Aorta (tissue), 5 donors: ENCODE data around the gene CLDN6. TPM values are rescaled to one million over a fixed set of nuclear protein-coding genes. Genes with fewer than 3 reads are reported as not detected.
"Not testable (repeated sequence)": the region's sequence is repeated elsewhere in the genome, so short reads cannot be mapped to it uniquely, and the experiment has no call there.

Experiments
- ATAC-seq: fragments of 200-7000 bp; cut with Tn5 transposase; one replicate; pipeline ENCODE4 v1.9.1; 2022; ENCODE audit warnings: moderate library complexity; ENCODE audit not compliant: low FRiP score
- DNase-seq, 2 donors: peaks; one replicate each; pipeline ENCODE4 v3.0.0-alpha.2; 2020
- H3K27ac ChIP-seq, 2 donors: one replicate each; pipeline ENCODE4 v1.5.1; 2013; ENCODE audit warnings: low read length in 2 of 2, mild to moderate bottlenecking in 2 of 2, moderate library complexity in 2 of 2, control low read depth in 1 of 2, inconsistent platforms in 1 of 2, low read depth in 1 of 2
- H3K27me3 ChIP-seq, 2 donors: one replicate each; pipeline ENCODE4 v1.6.1; 2013; ENCODE audit warnings: control low read depth in 1 of 2, low read length in 1 of 2, mild to moderate bottlenecking in 1 of 2, moderate library complexity in 1 of 2; ENCODE audit not compliant: insufficient read depth in 2 of 2, control insufficient read depth in 1 of 2
- H3K36me3 ChIP-seq, 2 donors: one replicate each; pipeline ENCODE4 v1.6.1; 2013; ENCODE audit warnings: control low read depth in 1 of 2, low read length in 1 of 2, mild to moderate bottlenecking in 1 of 2; ENCODE audit not compliant: insufficient read depth in 2 of 2, control insufficient read depth in 1 of 2
- H3K4me1 ChIP-seq, 2 donors: one replicate each; pipeline ENCODE4 v1.6.1; 2013; ENCODE audit warnings: low read length in 2 of 2, control low read depth in 1 of 2, mild to moderate bottlenecking in 1 of 2, moderate library complexity in 1 of 2; ENCODE audit not compliant: insufficient read depth in 2 of 2, control insufficient read depth in 1 of 2
- H3K4me3 ChIP-seq, 2 donors: one replicate each; pipeline ENCODE4 v1.5.1; 2013; ENCODE audit warnings: low read length in 2 of 2, control low read depth in 1 of 2, mild to moderate bottlenecking in 1 of 2
- H3K9me3 ChIP-seq: one replicate; pipeline ENCODE4 v1.6.1; 2013; ENCODE audit warnings: mild to moderate bottlenecking, low read length; ENCODE audit not compliant: control insufficient read depth
- WGBS, 2 donors: extraction: QIAGEN DNeasy Blood & Tissue Kit; methylation state at CpG; one replicate each; pipeline ENCODE4 v1.1.7; 2013; 5-methylcytosine and 5-hydroxymethylcytosine counted together
- intact Hi-C, 2 donors: fragments of 100-400 bp; cut with DNase I; formaldehyde crosslinking; loops; one replicate each; pipeline versions ENCODE4 v1.14.2 to v1.15.0; 2022
- polyA plus RNA-seq, 2 donors: library from polyadenylated mRNA; stranded (reverse); fragments of 200-250 nt; gene quantifications; one replicate each; pipeline ENCODE4 v1.2.3, GENCODE V29; 2013
- total RNA-seq, 2 donors: library from RNA; stranded (reverse); fragmentation: NEBNext Ultra II Directional; extraction: Animal tissue kit (Norgen Biotek cat#: 25700); gene quantifications; one replicate each; pipeline ENCODE4 v1.2.1, GENCODE V29; 2021
- donor health status: healthy with polysubstance abuse.
- donor health status: Bipolar disorder and iron deficiency.
- donor health status: DM: no; HTN: no; CAD: no.
- donor health status: DM: no; HTN: no; CAD: no.
- donor health status: DM: yes; HTN: yes; CAD: no.

CLDN6 gene
- total and polyA plus RNA-seq, 4 donors, result not detected

- Histone ChIP-seq H3K27me3 (no peaks in the 10 kb centered on the region), H3K9me3 (no peaks in the 10 kb centered on the region), H3K27ac (peak overlapping the region in 1 of 2 donors; percentile 3), H3K36me3 (no peaks in the 10 kb centered on the region), H3K4me1 (no peaks in the 10 kb centered on the region), H3K4me3 (peak overlapping the region in 1 of 2 donors; percentile 48)
- intact Hi-C loops, result loop anchor here (1.0 to 5.0 kb wide), 5 partner anchors 48 to 108 kb away; no protein-coding TSS in a partner anchor
- DNase-seq, result no peak
- 62 to 71% methylated on average over 9 of the region's 9 CpGs for WGBS, 2 donors
- no peak for ATAC-seq
These were observed 41.8 kb upstream of the CLDN6 start for GRCh38 chr16:3059723-3060242.

GRCh38 chr16:3059041-3059722 lies 41.2 kb upstream of the CLDN6 start:
- ATAC-seq, result peak; percentile 97
- 1% methylated on average over 47 to 67 of the region's 67 CpGs for WGBS, 2 donors

DNA sequence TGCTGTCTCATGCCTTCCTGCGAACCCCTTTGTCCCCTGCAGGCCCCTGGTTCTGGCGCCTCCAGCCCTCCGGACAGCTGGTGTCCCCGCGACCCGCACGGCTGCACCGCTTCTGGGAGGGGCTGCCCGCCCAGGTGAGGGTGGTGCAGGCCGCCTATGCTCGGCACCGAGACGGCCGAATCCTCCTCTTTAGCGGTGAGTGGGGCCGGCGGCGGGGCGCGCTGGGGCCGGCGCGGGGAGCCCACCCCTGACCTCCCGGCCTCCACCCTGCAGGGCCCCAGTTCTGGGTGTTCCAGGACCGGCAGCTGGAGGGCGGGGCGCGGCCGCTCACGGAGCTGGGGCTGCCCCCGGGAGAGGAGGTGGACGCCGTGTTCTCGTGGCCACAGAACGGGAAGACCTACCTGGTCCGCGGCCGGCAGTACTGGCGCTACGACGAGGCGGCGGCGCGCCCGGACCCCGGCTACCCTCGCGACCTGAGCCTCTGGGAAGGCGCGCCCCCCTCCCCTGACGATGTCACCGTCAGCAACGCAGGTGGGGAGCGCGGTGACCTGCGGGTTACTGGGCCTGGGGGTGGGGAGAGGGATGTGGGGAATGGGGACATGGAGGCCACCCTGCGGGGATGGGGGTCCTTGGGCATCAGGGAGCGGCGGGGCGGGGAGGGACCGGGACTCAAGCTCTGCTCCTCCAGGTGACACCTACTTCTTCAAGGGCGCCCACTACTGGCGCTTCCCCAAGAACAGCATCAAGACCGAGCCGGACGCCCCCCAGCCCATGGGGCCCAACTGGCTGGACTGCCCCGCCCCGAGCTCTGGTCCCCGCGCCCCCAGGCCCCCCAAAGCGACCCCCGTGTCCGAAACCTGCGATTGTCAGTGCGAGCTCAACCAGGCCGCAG lies 40.4 kb upstream of the CLDN6 start:
- Histone ChIP-seq H3K4me3 (peak overlapping the region; percentile 43 to 48), H3K27ac (no peak overlapping the region), H3K36me3 (no peaks in the 10 kb centered on the region), H3K9me3 (no peaks in the 10 kb centered on the region), H3K4me1 (no peaks in the 10 kb centered on the region), H3K27me3 (no peaks in the 10 kb centered on the region)
- ATAC-seq (peak; percentile 33), DNase-seq (peak in 1 of 2 donors; percentile 72)
- 15 to 18% methylated on average over 55 to 77 of the region's 77 CpGs for WGBS, 2 donors
- intact Hi-C loops, result loop anchor here (1.0 to 5.0 kb wide), 5 partner anchors 49 to 109 kb away; no protein-coding TSS in a partner anchor

More at GRCh38 chr16:3059041-3059722, 41.2 kb upstream of the CLDN6 start:
- Histone ChIP-seq H3K27me3 (no peaks in the 10 kb centered on the region), H3K9me3 (no peaks in the 10 kb centered on the region), H3K27ac (peak overlapping the region in 1 of 2 donors; percentile 3), H3K4me1 (no peaks in the 10 kb centered on the region), H3K36me3 (no peaks in the 10 kb centered on the region), H3K4me3 (peak overlapping the region; percentile 43 to 48)
- peak; percentile 95 to 96 for DNase-seq
- intact Hi-C loops, result loop anchor here (1.0 to 5.0 kb wide), 5 partner anchors 48 to 108 kb away; no protein-coding TSS in a partner anchor

GRCh38 chr16:3057181-3058138 lies 39.5 kb upstream of the CLDN6 start:
- WGBS, 2 donors, result 92 to 94% methylated on average over 22 of the region's 22 CpGs
- Histone ChIP-seq H3K27ac (no peak overlapping the region), H3K36me3 (no peaks in the 10 kb centered on the region), H3K4me1 (no peaks in the 10 kb centered on the region), H3K9me3 (no peaks in the 10 kb centered on the region), H3K4me3 (no peak overlapping the region), H3K27me3 (no peaks in the 10 kb centered on the region)
- ATAC-seq, result no peak
- intact Hi-C loops, result loop anchor here (2.0 to 5.0 kb wide), 4 partner anchors 50 to 110 kb away; no protein-coding TSS in a partner anchor
- no peak for DNase-seq

- ATAC-seq (no peak), DNase-seq (no peak)
- 83 to 85% methylated on average over 19 of the region's 19 CpGs for WGBS, 2 donors
- H3K27ac ChIP-seq, result no peak overlapping the region
- no peaks in the 10 kb centered on the region for H3K27me3 ChIP-seq
- no peaks in the 10 kb centered on the region for H3K36me3 ChIP-seq
- no peaks in the 10 kb centered on the region for H3K4me1 ChIP-seq
- no peak overlapping the region for H3K4me3 ChIP-seq
- intact Hi-C loops, result loop anchor here (5.0 kb wide), 3 partner anchors 51 to 111 kb away; no protein-coding TSS in a partner anchor
- no peaks in the 10 kb centered on the region for H3K9me3 ChIP-seq
These were observed 38.6 kb upstream of the CLDN6 start for GRCh38 chr16:3056336-3057180.

- not testable (repeated sequence) for ATAC-seq, H3K9me3 ChIP-seq, DNase-seq, H3K4me1 ChIP-seq, H3K27me3 ChIP-seq, H3K4me3 ChIP-seq, H3K27ac ChIP-seq, H3K36me3 ChIP-seq
- intact Hi-C loops, result loop anchor here (5.0 kb wide), 3 partner anchors 52 to 112 kb away; no protein-coding TSS in a partner anchor
- WGBS, 2 donors, result 54 to 55% methylated on average over 9 of the region's 9 CpGs
These were observed 37.7 kb upstream of the CLDN6 start for GRCh38 chr16:3055734-3056115.

GRCh38 chr16:3054965-3055733 lies 37.2 kb upstream of the CLDN6 start:
- Histone ChIP-seq H3K27ac (no peak overlapping the region), H3K9me3 (no peaks in the 10 kb centered on the region), H3K4me1 (no peaks in the 10 kb centered on the region), H3K4me3 (no peak overlapping the region), H3K36me3 (no peaks in the 10 kb centered on the region), H3K27me3 (no peaks in the 10 kb centered on the region)
- 80 to 83% methylated on average over 17 of the region's 17 CpGs for WGBS, 2 donors
- no peak for ATAC-seq
- no peak for DNase-seq
- intact Hi-C loops, result loop anchor here (5.0 kb wide), 3 partner anchors 52 to 112 kb away; no protein-coding TSS in a partner anchor
